OCI-LY1 (cell line): Measurements from ENCODE around the gene PAQR8.

Experiments
- H2AFZ ChIP-seq: fragments of 200-600 bp; sonication (generic), shearing (Covaris generic); 2 replicates; pipeline ENCODE4 v1.6.0; 2014; ENCODE audit warnings: antibody characterized with exemption, mild to moderate bottlenecking, low read length
- H3F3A ChIP-seq: fragments of 200-600 bp; sonication (generic), shearing (Covaris generic); 2 replicates; pipeline ENCODE4 v1.6.0; 2014; ENCODE audit warnings: mild to moderate bottlenecking, antibody characterized with exemption, low read length, moderate library complexity; ENCODE audit not compliant: insufficient read depth
- H3K27ac ChIP-seq: fragments of 200-600 bp; sonication (generic); 2 replicates; pipeline ENCODE4 v1.5.1; 2014; ENCODE audit warnings: low read length, mixed run types, mild to moderate bottlenecking, low read depth; ENCODE audit not compliant: poor library complexity, severe bottlenecking
- H3K27me3 ChIP-seq: fragments of 200-600 bp; sonication (generic); 2 replicates; pipeline ENCODE4 v1.6.0; 2014; ENCODE audit warnings: antibody characterized with exemption, mild to moderate bottlenecking, low read length, moderate library complexity; ENCODE audit not compliant: insufficient read depth
- H3K36me3 ChIP-seq: fragments of 200-600 bp; sonication (generic); 2 replicates; pipeline ENCODE4 v1.6.1; 2014; ENCODE audit warnings: mild to moderate bottlenecking, antibody characterized with exemption, low read length, moderate library complexity, mixed read lengths; ENCODE audit not compliant: insufficient read depth
- H3K4me1 ChIP-seq: fragments of 200-600 bp; sonication (generic); 2 replicates; pipeline ENCODE4 v1.5.1; 2014; ENCODE audit warnings: mild to moderate bottlenecking, low read length, moderate library complexity; ENCODE audit not compliant: insufficient read depth, severe bottlenecking
- H3K4me2 ChIP-seq: fragments of 200-600 bp; sonication (generic), shearing (Covaris generic); 2 replicates; pipeline ENCODE4 v1.6.1; 2014; ENCODE audit warnings: low read length
- H3K4me3 ChIP-seq: fragments of 200-600 bp; sonication (generic); 2 replicates; pipeline ENCODE4 v1.5.1; 2014; ENCODE audit warnings: low read length, low read depth, mild to moderate bottlenecking, mixed read lengths; ENCODE audit not compliant: poor library complexity, severe bottlenecking
- H3K79me2 ChIP-seq: fragments of 200-600 bp; shearing (Covaris generic); 2 replicates; pipeline ENCODE4 v1.6.1; 2016; ENCODE audit warnings: mixed run types, low read length, mixed read lengths; ENCODE audit not compliant: insufficient read depth
- H3K9ac ChIP-seq: fragments of 200-600 bp; sonication (generic), shearing (Covaris generic); 2 replicates; pipeline ENCODE4 v1.6.1; 2014; ENCODE audit warnings: mild to moderate bottlenecking, low read length, mixed read lengths
- H3K9me2 ChIP-seq: fragments of 200-600 bp; sonication (generic), shearing (Covaris generic); 2 replicates; pipeline ENCODE4 v1.6.1; 2014; ENCODE audit warnings: low read depth, mild to moderate bottlenecking, low read length, mixed read lengths
- H3K9me3 ChIP-seq: fragments of 200-600 bp; shearing (Covaris generic); 2 replicates; pipeline ENCODE4 v1.6.1; 2014; ENCODE audit warnings: low read length, mixed read lengths
- H4K20me1 ChIP-seq: fragments of 200-600 bp; sonication (generic), shearing (Covaris generic); 2 replicates; pipeline ENCODE4 v1.6.0; 2016; ENCODE audit warnings: mild to moderate bottlenecking, low read length; ENCODE audit not compliant: insufficient read depth
- EZH2 ChIP-seq: fragments of 200-600 bp; sonication (generic), shearing (Covaris generic); IDR thresholded peaks from 2 replicates; pipeline ENCODE4 v1.8.0; 2017; ENCODE audit warnings: borderline replicate concordance, mixed run types, mild to moderate bottlenecking, antibody characterized with exemption, low read length, moderate library complexity, mixed read lengths
- TF ChIP-seq, protein P1 (sequence below): fragments of 200-600 bp; sonication (generic), shearing (Covaris generic); IDR thresholded peaks from 2 replicates; pipeline ENCODE4 v1.5.1; 2017; ENCODE audit warnings: mild to moderate bottlenecking, antibody characterized with exemption, low read length, moderate library complexity, mixed read lengths

PAQR8 gene

DNA sequence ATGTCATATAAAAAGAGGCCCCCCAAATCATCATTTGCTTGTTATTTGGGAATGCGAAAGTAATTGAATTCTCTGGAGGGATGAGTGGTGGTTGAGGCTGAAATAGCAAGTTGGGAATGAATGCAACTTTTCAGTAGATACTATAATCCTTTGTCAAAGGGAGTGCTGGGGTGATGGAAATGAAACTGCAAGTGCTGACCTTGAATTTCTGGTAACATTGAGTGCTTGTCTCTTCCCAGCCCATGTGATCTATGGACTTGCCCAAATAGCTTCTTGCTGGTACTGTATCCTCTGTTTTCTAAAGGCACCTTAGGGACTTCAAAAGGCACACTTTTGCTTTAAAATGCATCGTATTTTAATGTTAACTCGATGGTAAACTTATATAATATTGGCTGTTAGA, 14.8 kb downstream of the PAQR8 start:
- H3K4me1 ChIP-seq = peaks cover 24% of the 10 kb centered on the region
- H3K9me2 ChIP-seq = no peaks in the 10 kb centered on the region
- no peaks in the 10 kb centered on the region for H3K9me3 ChIP-seq
- H3K27me3 ChIP-seq = no peaks in the 10 kb centered on the region
- peaks cover 14% of the 10 kb centered on the region; the same call in 1 of the 2 replicates for H3K36me3 ChIP-seq
- TF ChIP-seq, protein P1, sequence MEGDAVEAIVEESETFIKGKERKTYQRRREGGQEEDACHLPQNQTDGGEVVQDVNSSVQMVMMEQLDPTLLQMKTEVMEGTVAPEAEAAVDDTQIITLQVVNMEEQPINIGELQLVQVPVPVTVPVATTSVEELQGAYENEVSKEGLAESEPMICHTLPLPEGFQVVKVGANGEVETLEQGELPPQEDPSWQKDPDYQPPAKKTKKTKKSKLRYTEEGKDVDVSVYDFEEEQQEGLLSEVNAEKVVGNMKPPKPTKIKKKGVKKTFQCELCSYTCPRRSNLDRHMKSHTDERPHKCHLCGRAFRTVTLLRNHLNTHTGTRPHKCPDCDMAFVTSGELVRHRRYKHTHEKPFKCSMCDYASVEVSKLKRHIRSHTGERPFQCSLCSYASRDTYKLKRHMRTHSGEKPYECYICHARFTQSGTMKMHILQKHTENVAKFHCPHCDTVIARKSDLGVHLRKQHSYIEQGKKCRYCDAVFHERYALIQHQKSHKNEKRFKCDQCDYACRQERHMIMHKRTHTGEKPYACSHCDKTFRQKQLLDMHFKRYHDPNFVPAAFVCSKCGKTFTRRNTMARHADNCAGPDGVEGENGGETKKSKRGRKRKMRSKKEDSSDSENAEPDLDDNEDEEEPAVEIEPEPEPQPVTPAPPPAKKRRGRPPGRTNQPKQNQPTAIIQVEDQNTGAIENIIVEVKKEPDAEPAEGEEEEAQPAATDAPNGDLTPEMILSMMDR = no peak
- TF ChIP-seq EZH2 = no peak
- peak overlapping the region; percentile 3 for H3K27ac ChIP-seq
- H2AFZ ChIP-seq = no peak overlapping the region
- no peak overlapping the region; the same call in 1 of the 2 replicates for H3K9ac ChIP-seq
- no peak overlapping the region for H3K4me3 ChIP-seq
- no peaks in the 10 kb centered on the region for H3F3A ChIP-seq
- H4K20me1 ChIP-seq = no peaks in the 10 kb centered on the region
- H3K4me2 ChIP-seq = no peak overlapping the region
- peaks cover 3% of the 10 kb centered on the region; the same call in 1 of the 2 replicates for H3K79me2 ChIP-seq

DNA sequence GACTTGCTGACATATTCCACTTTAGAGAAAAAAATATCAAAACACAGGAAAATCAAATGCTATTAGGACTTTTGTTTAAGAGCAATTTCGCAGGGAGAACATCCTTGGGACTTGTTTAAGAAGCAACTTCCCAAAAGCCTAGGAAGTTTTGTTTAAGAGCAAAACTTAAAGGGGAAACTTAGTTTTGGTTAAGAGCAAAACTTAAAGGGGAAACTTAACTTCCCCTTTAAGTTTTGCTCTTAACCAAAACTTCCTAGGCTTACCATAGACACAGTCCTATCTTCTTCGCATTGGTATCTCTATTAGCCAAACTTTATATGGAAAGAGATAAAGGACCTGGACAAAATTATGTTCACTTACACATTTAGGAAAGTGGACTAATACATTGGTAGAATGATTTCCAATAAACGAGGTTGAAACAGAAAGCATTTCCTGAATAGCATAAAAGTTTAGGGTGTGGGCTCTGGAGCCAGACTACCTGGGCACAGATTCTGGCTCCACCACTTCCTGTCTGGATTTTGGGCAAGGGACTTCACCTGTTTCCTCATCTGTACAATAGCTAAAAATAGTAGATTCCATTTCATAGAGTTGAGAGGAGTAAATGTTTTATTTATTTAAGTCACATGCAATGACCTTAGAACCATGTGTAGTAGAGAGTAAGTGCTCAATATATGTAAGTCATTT, 15.7 kb downstream of the PAQR8 start:
- TF ChIP-seq EZH2 = no peak
- TF ChIP-seq, protein P1 = no peak
- no peaks in the 10 kb centered on the region for H3K27me3 ChIP-seq
- H3K9ac ChIP-seq = no peak overlapping the region
- H3K9me2 ChIP-seq = no peaks in the 10 kb centered on the region
- H2AFZ ChIP-seq = no peak overlapping the region
- H3K9me3 ChIP-seq = no peaks in the 10 kb centered on the region
- peaks cover 14% of the 10 kb centered on the region; the same call in 1 of the 2 replicates for H3K36me3 ChIP-seq
- peaks cover 3% of the 10 kb centered on the region; the same call in 1 of the 2 replicates for H3K79me2 ChIP-seq
- no peaks in the 10 kb centered on the region for H3F3A ChIP-seq
- peaks cover 24% of the 10 kb centered on the region for H3K4me1 ChIP-seq
- H3K27ac ChIP-seq = no peak overlapping the region
- H3K4me2 ChIP-seq = no peak overlapping the region; the same call in 1 of the 2 replicates
- no peak overlapping the region for H3K4me3 ChIP-seq
- H4K20me1 ChIP-seq = no peaks in the 10 kb centered on the region

DNA sequence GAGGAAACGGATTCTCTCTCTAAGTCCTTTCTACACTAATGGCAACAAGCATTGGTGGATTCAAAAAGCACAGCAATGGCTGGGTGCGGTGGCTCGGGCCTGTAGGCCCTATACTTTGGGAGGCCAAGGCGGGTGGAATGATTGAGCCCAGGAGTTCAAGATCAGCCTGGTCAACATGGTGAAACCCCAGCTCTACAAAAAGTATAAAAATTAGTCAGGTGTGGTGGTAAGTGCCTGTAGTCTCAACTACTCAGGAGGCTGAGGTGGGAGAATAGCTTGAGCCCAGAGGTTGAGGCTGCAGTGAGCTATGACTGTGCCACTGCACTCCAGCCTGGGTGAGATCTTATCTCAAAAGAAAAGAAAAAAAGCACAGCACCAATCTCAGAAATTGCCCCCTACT, 19.3 kb downstream of the PAQR8 start:
- H3K9me2 ChIP-seq = no peaks in the 10 kb centered on the region
- no peak overlapping the region for H3K4me3 ChIP-seq
- no peaks in the 10 kb centered on the region for H3F3A ChIP-seq
- H3K27me3 ChIP-seq = no peaks in the 10 kb centered on the region
- TF ChIP-seq EZH2 = no peak
- TF ChIP-seq, protein P1 = no peak
- H3K9ac ChIP-seq = no peak overlapping the region
- H2AFZ ChIP-seq = no peak overlapping the region
- H3K9me3 ChIP-seq = no peaks in the 10 kb centered on the region
- H3K27ac ChIP-seq = no peak overlapping the region
- no peaks in the 10 kb centered on the region for H3K36me3 ChIP-seq
- no peaks in the 10 kb centered on the region for H4K20me1 ChIP-seq
- peaks cover 3% of the 10 kb centered on the region; the same call in 1 of the 2 replicates for H3K79me2 ChIP-seq
- H3K4me1 ChIP-seq = peaks cover 18% of the 10 kb centered on the region
- H3K4me2 ChIP-seq = no peak overlapping the region
